Neural progenitor cell (in vitro differentiated cells): ENCODE results near the gene ARVCF.

Experiments
- CTCF ChIP-seq: fragments of 200-600 bp; sonication (generic); IDR thresholded peaks from 2 replicates; pipeline ENCODE4 v1.5.1; 2017; ENCODE audit warnings: antibody characterized with exemption, mild to moderate bottlenecking
- EZH2 ChIP-seq: fragments of 200-600 bp; sonication (generic); IDR thresholded peaks from 2 replicates; pipeline ENCODE4 v1.6.1; 2017; ENCODE audit warnings: antibody characterized with exemption, mild to moderate bottlenecking, moderate library complexity
- EZH2phosphoT487 ChIP-seq: fragments of 200-600 bp; sonication (generic); IDR thresholded peaks from 2 replicates; pipeline ENCODE4 v1.6.1; 2017; ENCODE audit warnings: antibody characterized with exemption

GRCh38 chr22:19991645-19992451, 24.8 kb downstream of the ARVCF start:
- TF ChIP-seq CTCF (no peak), EZH2 (no peak), EZH2phosphoT487 (no peak)
